GM12801 (cell line): Measurements from ENCODE around the gene KRTAP5-2.

Source experiments
- CTCF ChIP-seq: IDR thresholded peaks from one replicate; pipeline ENCODE4 v1.5.1; 2011; ENCODE audit warnings: control low read depth; ENCODE audit not compliant: insufficient read length; ENCODE audit errors: extremely low read depth

KRTAP5-2 gene

GRCh38 chr11:1571760-1572196 lies 26.3 kb downstream of the KRTAP5-2 start:
- no peak for TF ChIP-seq CTCF

- TF ChIP-seq CTCF = no peak
Measured at GRCh38 chr11:1570896-1571759, 27.0 kb downstream of the KRTAP5-2 start.

- no peak for TF ChIP-seq CTCF
Measured at GRCh38 chr11:1570531-1570895, 27.6 kb downstream of the KRTAP5-2 start.

GRCh38 chr11:1570001-1570453 lies 28.1 kb downstream of the KRTAP5-2 start:
- no peak for TF ChIP-seq CTCF

- no peak for TF ChIP-seq CTCF
Measured at GRCh38 chr11:1569251-1569780, 28.8 kb downstream of the KRTAP5-2 start.

GRCh38 chr11:1568441-1568911 lies 29.6 kb downstream of the KRTAP5-2 start:
- TF ChIP-seq CTCF = no peak

GRCh38 chr11:1567721-1568100 lies 30.4 kb downstream of the KRTAP5-2 start:
- no peak for TF ChIP-seq CTCF
